B cell (primary cell): ENCODE results near the gene TSPAN5. TPM values are rescaled to one million over a fixed set of nuclear protein-coding genes. Genes with fewer than 3 reads are reported as not detected.

Experiments used
- ATAC-seq: fragments of 200-7000 bp; cut with Tn5 transposase; one replicate; pipeline ENCODE4 v1.10.0; 2021; ENCODE audit warnings: low read depth, mild to moderate bottlenecking, moderate number of reproducible peaks, moderate library complexity
- CTCF ChIA-PET: fragments of 350-600 bp; sonication (Branson Sonifier 250); formaldehyde crosslinking; loops from one replicate; lab custom pipeline; 2021; ENCODE audit warnings: antibody characterized with exemption, inconsistent platforms; lab: Charles Lee
- POLR2A ChIA-PET: fragments of 350-600 bp; sonication (Branson Sonifier 250); formaldehyde crosslinking; loops from one replicate; lab custom pipeline; 2021; ENCODE audit warnings: antibody characterized with exemption; lab: Charles Lee
- DNase-seq: peaks from one replicate; pipeline ENCODE4 v3.0.0; 2013
- H2AFZ ChIP-seq: 2 replicates; pipeline ENCODE4 v1.6.1; 2012; ENCODE audit warnings: mild to moderate bottlenecking, low read depth, low read length; ENCODE audit not compliant: insufficient read depth, poor library complexity, severe bottlenecking
- H3K27ac ChIP-seq, 2 donors: 1 replicate in 1 of 2; 2 replicates in 1 of 2; pipeline ENCODE4 v1.5.1; 2012 to 2013; ENCODE audit warnings: low read length in 2 of 2, mild to moderate bottlenecking in 2 of 2, moderate library complexity in 1 of 2
- H3K27me3 ChIP-seq, 4 experiments: fragments of 200-600 bp in 1 of 4; sonication (generic) in 1 of 4; replicated peaks in 1 of 4; 1 replicate in 2 of 4; 2 replicates in 2 of 4; pipeline versions ENCODE4 v1.6.1 to v1.7.0; 2013 to 2016; ENCODE audit warnings: low read length in 3 of 4, mild to moderate bottlenecking in 2 of 4, mixed read lengths in 1 of 4, moderate library complexity in 1 of 4; ENCODE audit not compliant: insufficient read depth in 4 of 4, control insufficient read depth in 3 of 4; ENCODE audit errors: control extremely low read depth in 1 of 4
- H3K36me3 ChIP-seq, 2 experiments: replicated peaks in 1 of 2; 1 replicate in 1 of 2; 2 replicates in 1 of 2; pipeline versions ENCODE4 v1.6.1 to v1.7.1; 2013; ENCODE audit warnings: low read length in 1 of 2; ENCODE audit not compliant: insufficient read depth in 2 of 2, control insufficient read depth in 1 of 2; ENCODE audit errors: control extremely low read depth in 1 of 2, extremely low read depth in 1 of 2
- H3K4me1 ChIP-seq, 2 donors: fragments of 200-600 bp in 1 of 2; sonication (generic) in 1 of 2; 1 replicate in 1 of 2; 2 replicates in 1 of 2; pipeline versions ENCODE4 v1.5.1 to v1.6.1; 2013 to 2017; ENCODE audit warnings: low read length in 2 of 2; ENCODE audit not compliant: control insufficient read depth in 2 of 2, insufficient read depth in 2 of 2
- H3K4me2 ChIP-seq: replicated peaks from 2 replicates; pipeline ENCODE3; 2012; ENCODE audit warnings: mild to moderate bottlenecking, low read depth, low read length; ENCODE audit not compliant: poor library complexity, severe bottlenecking
- H3K4me3 ChIP-seq, 5 experiments: fragments of 200-600 bp in 1 of 5; sonication (generic) in 1 of 5; 1 replicate in 3 of 5; 2 replicates in 2 of 5; pipeline versions ENCODE4 v1.5.1 to v1.7.0; 2011 to 2016; ENCODE audit warnings: low read length in 4 of 5, mild to moderate bottlenecking in 4 of 5, low read depth in 2 of 5, control low read depth in 1 of 5, moderate library complexity in 1 of 5; ENCODE audit not compliant: insufficient read depth in 1 of 5; ENCODE audit errors: control extremely low read depth in 1 of 5, extremely low read depth in 1 of 5
- H3K79me2 ChIP-seq: fragments of 200-600 bp; sonication (generic); one replicate; pipeline ENCODE4 v1.6.0; 2016; ENCODE audit warnings: low read length; ENCODE audit not compliant: control insufficient read depth, insufficient read depth
- H3K9ac ChIP-seq: fragments of 200-600 bp; sonication (generic); 2 replicates; pipeline ENCODE4 v1.6.1; 2017; ENCODE audit warnings: mild to moderate bottlenecking, low read length, moderate library complexity
- H3K9me3 ChIP-seq, 3 donors: one replicate each; pipeline versions ENCODE4 v1.6.1 to v1.7.1; 2013; ENCODE audit warnings: low read length in 2 of 3; ENCODE audit not compliant: control insufficient read depth in 2 of 3, insufficient read depth in 1 of 3; ENCODE audit errors: control extremely low read depth in 1 of 3
- H4K20me1 ChIP-seq: 2 replicates; pipeline ENCODE4 v1.6.0; 2012; ENCODE audit warnings: mild to moderate bottlenecking, low read length; ENCODE audit not compliant: insufficient read depth, control insufficient read depth, poor library complexity, severe bottlenecking
- H3K27ac Mint-ChIP-seq: one replicate; pipeline ENCODE4 v1.8.0; 2021; ENCODE audit warnings: mixed read lengths
- H3K27me3 Mint-ChIP-seq: one replicate; pipeline ENCODE4 v1.8.0; 2021; ENCODE audit warnings: mixed read lengths
- H3K4me1 Mint-ChIP-seq: one replicate; pipeline ENCODE4 v1.8.0; 2021; ENCODE audit warnings: mixed read lengths
- H3K4me3 Mint-ChIP-seq: one replicate; pipeline ENCODE4 v1.8.0; 2021; ENCODE audit warnings: mixed read lengths
- H3K9me3 Mint-ChIP-seq: one replicate; pipeline ENCODE4 v1.8.0; 2022; ENCODE audit warnings: mixed read lengths; ENCODE audit not compliant: insufficient read depth
- EZH2 ChIP-seq: IDR thresholded peaks from 2 replicates; pipeline ENCODE4 v1.6.1; 2012; ENCODE audit warnings: borderline replicate concordance, low read depth, mild to moderate bottlenecking, moderate library complexity, low read length; ENCODE audit not compliant: insufficient read depth, poor library complexity, severe bottlenecking
- WGBS: methylation state at CpG from one replicate; pipeline ENCODE4 v1.1.5; 2013; ENCODE audit warnings: missing lambda C conversion rate; ENCODE audit not compliant: insufficient coverage; 5-methylcytosine and 5-hydroxymethylcytosine counted together
- intact Hi-C: fragments of 100-400 bp; cut with micrococcal nuclease; formaldehyde crosslinking; loops from one replicate; pipeline ENCODE4 v1.10.0; 2022
- polyA plus RNA-seq: library from polyadenylated mRNA; depleted of rRNA; stranded (reverse); fragments of >200 nt; gene quantifications from 2 replicates; pipeline ENCODE4 v1.2.3, GENCODE V29; 2012
- total RNA-seq, 2 donors: library from RNA; stranded (reverse); fragments of 120-200 nt in 1 of 2; gene quantifications; 1 replicate in 1 of 2; 2 replicates in 1 of 2; pipeline versions ENCODE4 v1.2.3 to v1.2.4, GENCODE V29; 2013 to 2022
- TF ChIP-seq, protein P1 (sequence below): fragments of 200-600 bp; IDR thresholded peaks from one replicate; pipeline ENCODE4 v1.8.0; 2022; ENCODE audit warnings: antibody characterized with exemption, mild to moderate bottlenecking

Gene TSPAN5
- total and polyA plus RNA-seq, 2 donors (not counting 1 experiment from before 2014, with no cell fraction given) = 2.6 to 5.3 TPM

DNA sequence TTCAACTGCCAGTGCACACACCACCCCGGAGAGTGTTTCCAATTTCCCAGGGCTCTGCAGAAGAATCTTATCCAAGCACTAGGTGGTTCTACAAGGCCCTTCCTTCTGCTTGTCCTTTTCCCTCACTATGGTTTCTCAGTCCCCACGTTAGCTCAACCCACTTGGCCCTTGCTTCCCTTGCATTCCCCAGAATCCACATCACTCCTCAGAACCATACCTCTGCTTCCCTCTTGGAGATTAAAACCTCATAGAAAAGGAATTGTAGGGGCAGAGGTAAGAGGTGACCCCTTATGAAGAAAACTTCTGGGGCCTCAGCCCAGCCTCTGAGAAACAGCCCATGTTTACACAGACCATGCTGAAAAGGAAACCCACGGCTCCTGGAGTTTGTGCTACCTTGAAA is 42.4 kb downstream of the TSPAN5 start:
- Histone ChIP-seq H3K4me3 (no peak overlapping the region), H3K4me2 (no peak overlapping the region), H3K36me3 (no peaks in the 10 kb centered on the region), H3K27ac (no peak overlapping the region), H3K79me2 (peaks cover 20% of the 10 kb centered on the region), H3K9ac (no peak overlapping the region), H3K27me3 (no peaks in the 10 kb centered on the region), H3K9me3 (no peaks in the 10 kb centered on the region), H2AFZ (no peak overlapping the region), H3K4me1 (peaks cover 0 to 8% of the 10 kb centered on the region in 2 donors), H4K20me1 (no peaks in the 10 kb centered on the region)
- H3K27me3 Mint-ChIP-seq = no peaks in the 10 kb centered on the region
- H3K4me1 Mint-ChIP-seq = peaks cover 18% of the 10 kb centered on the region
- TF ChIP-seq, protein P1, sequence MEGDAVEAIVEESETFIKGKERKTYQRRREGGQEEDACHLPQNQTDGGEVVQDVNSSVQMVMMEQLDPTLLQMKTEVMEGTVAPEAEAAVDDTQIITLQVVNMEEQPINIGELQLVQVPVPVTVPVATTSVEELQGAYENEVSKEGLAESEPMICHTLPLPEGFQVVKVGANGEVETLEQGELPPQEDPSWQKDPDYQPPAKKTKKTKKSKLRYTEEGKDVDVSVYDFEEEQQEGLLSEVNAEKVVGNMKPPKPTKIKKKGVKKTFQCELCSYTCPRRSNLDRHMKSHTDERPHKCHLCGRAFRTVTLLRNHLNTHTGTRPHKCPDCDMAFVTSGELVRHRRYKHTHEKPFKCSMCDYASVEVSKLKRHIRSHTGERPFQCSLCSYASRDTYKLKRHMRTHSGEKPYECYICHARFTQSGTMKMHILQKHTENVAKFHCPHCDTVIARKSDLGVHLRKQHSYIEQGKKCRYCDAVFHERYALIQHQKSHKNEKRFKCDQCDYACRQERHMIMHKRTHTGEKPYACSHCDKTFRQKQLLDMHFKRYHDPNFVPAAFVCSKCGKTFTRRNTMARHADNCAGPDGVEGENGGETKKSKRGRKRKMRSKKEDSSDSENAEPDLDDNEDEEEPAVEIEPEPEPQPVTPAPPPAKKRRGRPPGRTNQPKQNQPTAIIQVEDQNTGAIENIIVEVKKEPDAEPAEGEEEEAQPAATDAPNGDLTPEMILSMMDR = no peak
- no peak for TF ChIP-seq EZH2
- intact Hi-C loops = no loop called here
- no peaks in the 10 kb centered on the region for H3K9me3 Mint-ChIP-seq
- H3K4me3 Mint-ChIP-seq = no peak overlapping the region
- POLR2A ChIA-PET = no interaction called here
- no peak for ATAC-seq
- CTCF ChIA-PET = no interaction called here
- H3K27ac Mint-ChIP-seq = no peak overlapping the region
- 100% methylated on average over 2 of the region's 3 CpGs for WGBS
- DNase-seq = no peak

GRCh38 chr4:98614662-98615061 is 43.7 kb downstream of the TSPAN5 start:
- Histone ChIP-seq H3K9me3 (no peaks in the 10 kb centered on the region), H4K20me1 (no peaks in the 10 kb centered on the region), H3K27me3 (no peaks in the 10 kb centered on the region), H3K4me2 (no peak overlapping the region), H3K27ac (no peak overlapping the region), H3K4me3 (no peak overlapping the region), H2AFZ (no peak overlapping the region), H3K4me1 (peaks cover 0 to 8% of the 10 kb centered on the region in 2 donors), H3K36me3 (no peaks in the 10 kb centered on the region), H3K79me2 (peaks cover 20% of the 10 kb centered on the region), H3K9ac (no peak overlapping the region)
- POLR2A ChIA-PET = no interaction called here
- H3K9me3 Mint-ChIP-seq = no peaks in the 10 kb centered on the region
- peaks cover 18% of the 10 kb centered on the region for H3K4me1 Mint-ChIP-seq
- 92% methylated on average over 3 of the region's 4 CpGs for WGBS
- no peak overlapping the region for H3K27ac Mint-ChIP-seq
- intact Hi-C loops = no loop called here
- no peak overlapping the region for H3K4me3 Mint-ChIP-seq
- CTCF ChIA-PET = no interaction called here
- ATAC-seq (no peak), DNase-seq (no peak)
- TF ChIP-seq EZH2 = no peak
- TF ChIP-seq, protein P1 = no peak
- H3K27me3 Mint-ChIP-seq = no peaks in the 10 kb centered on the region
